GM21526 (cell line): ENCODE results near the gene GATAD2B.
"Not testable (repeated sequence)": the region's sequence is repeated elsewhere in the genome, so short reads cannot be mapped to it uniquely, and the experiment has no call there.

Source experiments
- ATAC-seq: cut with Tn5 transposase; IDR thresholded peaks from one replicate; pipeline ENCODE4 v1.9.1; 2021; ENCODE audit warnings: moderate library complexity; ENCODE audit not compliant: unreplicated experiment, low FRiP score

GATAD2B gene

GRCh38 chr1:153932156-153933131 lies 9.7 kb upstream of the GATAD2B start:
- ATAC-seq = no peak

- no peak for ATAC-seq
Measured at GRCh38 chr1:153929981-153930948, 7.5 kb upstream of the GATAD2B start.

- no peak for ATAC-seq
Measured at GRCh38 chr1:153929426-153929825, 6.7 kb upstream of the GATAD2B start.

GRCh38 chr1:153928791-153929341 lies 6.1 kb upstream of the GATAD2B start:
- ATAC-seq = no peak

GRCh38 chr1:153928245-153928644 lies 5.5 kb upstream of the GATAD2B start:
- ATAC-seq = no peak

GRCh38 chr1:153926405-153926804 lies 3.6 kb upstream of the GATAD2B start:
- no peak for ATAC-seq

- ATAC-seq = peak; percentile 27
Measured at GRCh38 chr1:153922076-153922971, 448 bp downstream of the GATAD2B start.

- no peak for ATAC-seq
Measured at GRCh38 chr1:153921803-153922075, 1.0 kb downstream of the GATAD2B start.

- ATAC-seq = no peak
Measured at GRCh38 chr1:153921080-153921802, 1.5 kb downstream of the GATAD2B start.

- no peak for ATAC-seq
Measured at GRCh38 chr1:153919876-153920852, 2.6 kb downstream of the GATAD2B start.

- no peak for ATAC-seq
Measured at GRCh38 chr1:153916297-153916696, 6.5 kb downstream of the GATAD2B start.

GRCh38 chr1:153912349-153912748 lies 10.4 kb downstream of the GATAD2B start:
- ATAC-seq = no peak

- ATAC-seq = not testable (repeated sequence)
Measured at GRCh38 chr1:153910560-153910959, 12.2 kb downstream of the GATAD2B start.

GRCh38 chr1:153908071-153908470 lies 14.7 kb downstream of the GATAD2B start:
- no peak for ATAC-seq

GRCh38 chr1:153907134-153907533 lies 15.6 kb downstream of the GATAD2B start:
- ATAC-seq = no peak

GRCh38 chr1:153906396-153906795 lies 16.4 kb downstream of the GATAD2B start:
- ATAC-seq = no peak

- not testable (repeated sequence) for ATAC-seq
Measured at GRCh38 chr1:153905908-153906307, 16.9 kb downstream of the GATAD2B start.

GRCh38 chr1:153903841-153904455 lies 18.8 kb downstream of the GATAD2B start:
- no peak for ATAC-seq
